Esophagus squamous epithelium (tissue), 4 donors: ENCODE measurements around the gene FILIP1.

Source experiments
- POLR2A ChIP-seq, 4 donors: fragments of 450-650 bp; IDR thresholded peaks; one replicate each; pipeline ENCODE4 v1.6.1; 2017; ENCODE audit warnings: antibody characterized with exemption in 4 of 4, mild to moderate bottlenecking in 4 of 4, moderate library complexity in 3 of 4
- TF ChIP-seq, protein P1 (sequence below), 6 experiments: fragments of 450-650 bp in 4 of 6; fragments of 200-600 bp in 2 of 6; sonication (generic) in 2 of 6; IDR thresholded peaks; one replicate each; pipeline ENCODE4 v1.5.1; 2016 to 2019; ENCODE audit warnings: antibody characterized with exemption in 6 of 6, mild to moderate bottlenecking in 4 of 6, moderate library complexity in 4 of 6

DNA sequence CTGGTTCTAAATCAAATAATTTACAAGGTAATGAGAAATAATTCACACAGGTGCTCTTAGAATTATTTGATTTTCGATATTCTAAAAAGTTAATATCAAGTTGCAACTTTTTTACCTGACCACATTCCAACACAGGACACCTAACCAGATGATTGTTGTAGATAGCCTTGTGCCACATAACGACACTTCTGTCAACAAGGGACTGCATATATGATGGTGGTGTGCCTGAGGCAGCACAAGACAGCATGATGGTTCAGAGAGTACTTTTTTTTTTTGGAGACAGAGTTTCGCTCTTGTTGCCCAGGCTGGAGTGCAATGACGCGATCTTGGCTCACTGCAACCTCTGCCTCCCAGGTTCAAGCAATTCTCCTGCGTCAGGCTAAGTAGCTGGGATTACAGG lies 142.8 kb downstream of the FILIP1 start:
- TF ChIP-seq POLR2A (IDR thresholded peaks at IDR 0.05) = no peak
- TF ChIP-seq, protein P1, sequence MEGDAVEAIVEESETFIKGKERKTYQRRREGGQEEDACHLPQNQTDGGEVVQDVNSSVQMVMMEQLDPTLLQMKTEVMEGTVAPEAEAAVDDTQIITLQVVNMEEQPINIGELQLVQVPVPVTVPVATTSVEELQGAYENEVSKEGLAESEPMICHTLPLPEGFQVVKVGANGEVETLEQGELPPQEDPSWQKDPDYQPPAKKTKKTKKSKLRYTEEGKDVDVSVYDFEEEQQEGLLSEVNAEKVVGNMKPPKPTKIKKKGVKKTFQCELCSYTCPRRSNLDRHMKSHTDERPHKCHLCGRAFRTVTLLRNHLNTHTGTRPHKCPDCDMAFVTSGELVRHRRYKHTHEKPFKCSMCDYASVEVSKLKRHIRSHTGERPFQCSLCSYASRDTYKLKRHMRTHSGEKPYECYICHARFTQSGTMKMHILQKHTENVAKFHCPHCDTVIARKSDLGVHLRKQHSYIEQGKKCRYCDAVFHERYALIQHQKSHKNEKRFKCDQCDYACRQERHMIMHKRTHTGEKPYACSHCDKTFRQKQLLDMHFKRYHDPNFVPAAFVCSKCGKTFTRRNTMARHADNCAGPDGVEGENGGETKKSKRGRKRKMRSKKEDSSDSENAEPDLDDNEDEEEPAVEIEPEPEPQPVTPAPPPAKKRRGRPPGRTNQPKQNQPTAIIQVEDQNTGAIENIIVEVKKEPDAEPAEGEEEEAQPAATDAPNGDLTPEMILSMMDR (IDR thresholded peaks at IDR 0.05) = no peak
